ENCODE results near the gene HMGXB4.

GRCh38 chr22:35343664-35344550 lies 86.6 kb downstream of the HMGXB4 start:
- TF ChIP-seq CTCF (IDR thresholded peaks at IDR 0.05) (no peak), POLR2AphosphoS5 (IDR thresholded peaks at IDR 0.05) (no peak), POLR2A (IDR thresholded peaks at IDR 0.05) (no peak)
